ENCODE data around the gene CBFA2T2. TPM values are rescaled to one million over a fixed set of nuclear protein-coding genes. Genes with fewer than 3 reads are reported as not detected.

Gene CBFA2T2
- total and polyA plus RNA-seq, 12 donors, result 5.3 to 16.7 (median 9.4) TPM

- peak overlapping the region in 2 of 5 donors; percentile 36 to 89 for H3K27ac ChIP-seq
- H3K4me3 ChIP-seq, result peak overlapping the region in 1 of 4 donors; percentile 97
- peaks cover 0 to 36% of the 10 kb centered on the region in 2 donors for H3K36me3 ChIP-seq (replicated peaks in 1 of 2)
- no peaks in the 10 kb centered on the region for H3K27me3 ChIP-seq
- H3K9me3 ChIP-seq (replicated peaks in 1 of 3), result no peaks in the 10 kb centered on the region
- H3K4me1 ChIP-seq (replicated peaks in 1 of 2), result peaks cover 48 to 57% of the 10 kb centered on the region in 2 donors
- peak in 1 of 7 donors; percentile 23 for DNase-seq
- WGBS, 4 donors, result 65 to 79% (median 74%) methylated on average over 6 to 8 of the region's 8 CpGs
- intact Hi-C loops (cut with DNase I), result no loop called here
- TF ChIP-seq CTCF (IDR thresholded peaks at IDR 0.05) (no peak), POLR2A (IDR thresholded peaks at IDR 0.05) (no peak)
These were observed 181.8 kb downstream of the CBFA2T2 start for GRCh38 chr20:33671573-33672288.

DNA sequence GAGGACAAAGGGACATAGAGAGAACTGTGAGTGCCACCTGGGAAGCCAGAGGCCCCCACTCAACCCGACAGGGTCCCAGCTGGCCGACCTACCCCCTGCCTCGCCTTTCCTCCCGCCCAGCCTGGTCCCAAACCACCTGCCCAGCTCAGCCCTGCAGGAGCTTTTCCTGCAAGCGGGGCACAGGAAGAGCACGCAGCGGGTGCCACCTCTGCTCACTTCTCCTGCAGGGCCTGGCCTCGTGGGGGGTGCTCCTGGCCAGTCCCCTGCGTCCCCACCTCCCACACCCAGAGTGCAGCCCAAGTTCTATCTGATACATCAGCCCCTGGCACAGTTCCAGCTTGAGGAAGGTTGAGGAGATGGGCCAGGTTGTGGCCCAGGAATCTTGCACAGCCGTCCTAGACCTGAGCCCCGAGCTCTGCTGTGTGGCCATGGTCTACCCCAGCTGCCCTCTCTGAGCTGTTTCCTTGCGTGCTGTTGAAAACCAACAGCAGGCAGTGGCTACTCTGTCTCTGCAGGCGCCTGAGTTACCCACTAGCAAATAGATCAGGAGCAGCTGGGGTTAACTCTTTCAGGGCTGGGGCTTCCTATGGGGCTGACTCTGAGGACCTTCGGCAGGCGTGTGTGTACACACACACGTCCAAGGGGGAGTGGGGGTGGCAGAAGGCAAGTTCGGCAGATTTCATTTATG, 182.7 kb downstream of the CBFA2T2 start:
- DNase-seq, result peak in 5 of 7 donors; percentile 45 to 70 (median 58)
- intact Hi-C loops (cut with DNase I), result no loop called here
- no peak for TF ChIP-seq POLR2A (IDR thresholded peaks at IDR 0.05)
- TF ChIP-seq CTCF (IDR thresholded peaks at IDR 0.05), result no peak
- Histone ChIP-seq H3K4me3 (peak overlapping the region in 2 of 4 donors; percentile 55 to 97), H3K27me3 (no peaks in the 10 kb centered on the region), H3K36me3 (replicated peaks in 1 of 2) (peaks cover 0 to 36% of the 10 kb centered on the region in 2 donors), H3K27ac (peak overlapping the region in 4 of 5 donors; percentile 89 to 97 (median 94)), H3K4me1 (replicated peaks in 1 of 2) (peaks cover 41 to 50% of the 10 kb centered on the region in 2 donors), H3K9me3 (replicated peaks in 1 of 3) (no peaks in the 10 kb centered on the region)
- WGBS, 4 donors, result 44 to 52% (median 45%) methylated on average over 7 to 17 of the region's 17 CpGs

DNA sequence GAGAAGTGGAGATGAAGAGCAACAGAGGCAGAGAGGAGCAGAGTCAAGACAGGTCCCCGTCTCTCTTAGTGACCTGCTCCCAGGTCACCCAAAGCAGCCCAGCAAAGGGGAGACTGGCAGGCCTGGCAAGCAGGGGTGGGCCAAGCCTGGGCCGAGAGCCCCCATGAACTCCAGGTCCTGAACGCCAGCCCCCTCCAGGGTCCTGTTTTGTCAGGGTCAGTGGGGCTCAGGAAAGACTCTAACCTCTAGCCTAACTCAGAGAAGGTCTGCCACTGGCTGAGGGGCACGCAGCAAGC, 183.2 kb downstream of the CBFA2T2 start:
- H3K27ac ChIP-seq, result peak overlapping the region; percentile 41 to 97 (median 91)
- peak in 1 of 7 donors; percentile 25 for DNase-seq
- H3K4me3 ChIP-seq, result peak overlapping the region in 2 of 4 donors; percentile 55 to 97
- H3K36me3 ChIP-seq (replicated peaks in 1 of 2), result peaks cover 0 to 36% of the 10 kb centered on the region in 2 donors
- WGBS, 4 donors, result 38 to 58% (median 47%) methylated on average over 3 to 4 of the region's 4 CpGs
- H3K4me1 ChIP-seq (replicated peaks in 1 of 2), result peaks cover 36 to 47% of the 10 kb centered on the region in 2 donors
- intact Hi-C loops (cut with DNase I), result no loop called here
- TF ChIP-seq POLR2A (IDR thresholded peaks at IDR 0.05), result no peak
- no peak for TF ChIP-seq CTCF (IDR thresholded peaks at IDR 0.05)
- H3K27me3 ChIP-seq, result no peaks in the 10 kb centered on the region
- H3K9me3 ChIP-seq (replicated peaks in 1 of 3), result no peaks in the 10 kb centered on the region

GRCh38 chr20:33673410-33674293, 183.8 kb downstream of the CBFA2T2 start:
- H3K36me3 ChIP-seq (replicated peaks in 1 of 2), result peaks cover 0 to 33% of the 10 kb centered on the region in 2 donors
- peak in 3 of 7 donors; percentile 39 to 47 (median 40) for DNase-seq
- intact Hi-C loops (cut with DNase I), result no loop called here
- peak overlapping the region; percentile 11 to 97 (median 52) for H3K4me3 ChIP-seq
- TF ChIP-seq POLR2A (IDR thresholded peaks at IDR 0.05) (no peak), CTCF (IDR thresholded peaks at IDR 0.05) (no peak)
- no peaks in the 10 kb centered on the region for H3K9me3 ChIP-seq (replicated peaks in 1 of 3)
- 6 to 31% (median 12%) methylated on average over 11 to 29 of the region's 29 CpGs for WGBS, 4 donors
- peak overlapping the region; percentile 41 to 97 (median 91) for H3K27ac ChIP-seq
- no peaks in the 10 kb centered on the region for H3K27me3 ChIP-seq
- peaks cover 34 to 44% of the 10 kb centered on the region in 2 donors for H3K4me1 ChIP-seq (replicated peaks in 1 of 2)
